Medulla oblongata (tissue), 1 donor: Measurements from ENCODE around the gene RCBTB2.
"Not testable (repeated sequence)": the region's sequence is repeated elsewhere in the genome, so short reads cannot be mapped to it uniquely, and the experiment has no call there.

Experiments used
- DNase-seq: peaks from one replicate; pipeline ENCODE4 v3.0.0-alpha.2; 2015; ENCODE audit errors: extremely low spot score

The RCBTB2 gene

GRCh38 chr13:48494874-48495273, 38.0 kb downstream of the RCBTB2 start:
- DNase-seq = no peak

- no peak for DNase-seq
These were observed 39.0 kb downstream of the RCBTB2 start for GRCh38 chr13:48493851-48494250.

- DNase-seq = no peak
These were observed 39.7 kb downstream of the RCBTB2 start for GRCh38 chr13:48493066-48493765.

GRCh38 chr13:48492470-48493065, 40.3 kb downstream of the RCBTB2 start:
- DNase-seq = peak; percentile 90

GRCh38 chr13:48492096-48492440, 40.8 kb downstream of the RCBTB2 start:
- DNase-seq = peak; percentile 63

- no peak for DNase-seq
These were observed 41.3 kb downstream of the RCBTB2 start for GRCh38 chr13:48491423-48492095.

- no peak for DNase-seq
These were observed 42.6 kb downstream of the RCBTB2 start for GRCh38 chr13:48490241-48490640.

GRCh38 chr13:48489666-48490065, 43.2 kb downstream of the RCBTB2 start:
- no peak for DNase-seq

- DNase-seq = no peak
These were observed 43.9 kb downstream of the RCBTB2 start for GRCh38 chr13:48488995-48489394.

GRCh38 chr13:48487968-48488367, 44.9 kb downstream of the RCBTB2 start:
- no peak for DNase-seq

GRCh38 chr13:48486836-48487235, 46.0 kb downstream of the RCBTB2 start:
- no peak for DNase-seq

GRCh38 chr13:48486362-48486761, 46.5 kb downstream of the RCBTB2 start:
- DNase-seq = no peak

- no peak for DNase-seq
These were observed 47.4 kb downstream of the RCBTB2 start for GRCh38 chr13:48485432-48485831.

GRCh38 chr13:48483575-48483974, 49.3 kb downstream of the RCBTB2 start:
- DNase-seq = no peak

GRCh38 chr13:48478391-48478790, 54.5 kb downstream of the RCBTB2 start:
- DNase-seq = no peak

- peak; percentile 43 for DNase-seq
These were observed 55.6 kb downstream of the RCBTB2 start for GRCh38 chr13:48477191-48477855.

- DNase-seq = no peak
These were observed 56.2 kb downstream of the RCBTB2 start for GRCh38 chr13:48476686-48477085.

- DNase-seq = peak; percentile 69
These were observed 56.7 kb downstream of the RCBTB2 start for GRCh38 chr13:48476215-48476614.

GRCh38 chr13:48475230-48475629, 57.6 kb downstream of the RCBTB2 start:
- no peak for DNase-seq

- DNase-seq = no peak
These were observed 75.2 kb downstream of the RCBTB2 start for GRCh38 chr13:48457578-48458242.

- DNase-seq = no peak
These were observed 76.3 kb downstream of the RCBTB2 start for GRCh38 chr13:48456546-48456945.

- DNase-seq = not testable (repeated sequence)
These were observed 81.7 kb downstream of the RCBTB2 start for GRCh38 chr13:48451196-48451595.
